Panc1 (cell line): ENCODE measurements around the gene SLC25A14.

Experiments used
- CTCF ChIP-seq: fragments of 450-650 bp; IDR thresholded peaks from 2 replicates; pipeline ENCODE4 v1.5.1; 2017; ENCODE audit warnings: mild to moderate bottlenecking
- POLR2AphosphoS5 ChIP-seq: IDR thresholded peaks from 2 replicates; pipeline ENCODE4 v1.6.1; 2012; ENCODE audit warnings: mild to moderate bottlenecking, low read depth, low read length, moderate library complexity
- TCF7L2 ChIP-seq: IDR thresholded peaks from 2 replicates; pipeline ENCODE4 v1.6.1; 2011; ENCODE audit warnings: mild to moderate bottlenecking, low read depth, low read length, inconsistent platforms
- TF ChIP-seq, protein P1 (sequence below), 2 experiments: IDR thresholded peaks; 2 replicates each; pipeline ENCODE4 v1.6.1; 2011 to 2012; ENCODE audit warnings: low read depth in 2 of 2, control low read depth in 1 of 2, low read length in 1 of 2, mild to moderate bottlenecking in 1 of 2, moderate library complexity in 1 of 2; ENCODE audit not compliant: insufficient read depth in 1 of 2

DNA sequence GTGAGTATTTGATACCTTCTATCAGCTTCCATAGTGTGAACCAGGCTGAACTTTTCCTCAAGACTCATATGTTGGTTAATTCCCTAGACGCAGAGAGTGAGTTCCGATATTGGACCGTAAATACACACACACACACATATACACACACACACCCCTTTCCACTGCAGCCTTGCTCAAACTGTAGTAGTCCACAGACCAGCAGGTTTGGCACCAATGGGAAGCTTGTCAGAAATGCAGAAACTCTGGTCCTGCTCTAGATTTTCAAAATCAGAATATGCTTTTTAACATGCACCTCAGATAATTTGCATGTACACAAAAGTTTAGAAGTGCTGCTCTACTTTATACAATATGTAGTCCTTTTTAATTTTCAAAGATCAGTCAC, 43.4 kb upstream of the SLC25A14 start:
- no peak for TF ChIP-seq CTCF
- TF ChIP-seq POLR2AphosphoS5, result no peak
- TF ChIP-seq TCF7L2, result no peak
- TF ChIP-seq, protein P1, sequence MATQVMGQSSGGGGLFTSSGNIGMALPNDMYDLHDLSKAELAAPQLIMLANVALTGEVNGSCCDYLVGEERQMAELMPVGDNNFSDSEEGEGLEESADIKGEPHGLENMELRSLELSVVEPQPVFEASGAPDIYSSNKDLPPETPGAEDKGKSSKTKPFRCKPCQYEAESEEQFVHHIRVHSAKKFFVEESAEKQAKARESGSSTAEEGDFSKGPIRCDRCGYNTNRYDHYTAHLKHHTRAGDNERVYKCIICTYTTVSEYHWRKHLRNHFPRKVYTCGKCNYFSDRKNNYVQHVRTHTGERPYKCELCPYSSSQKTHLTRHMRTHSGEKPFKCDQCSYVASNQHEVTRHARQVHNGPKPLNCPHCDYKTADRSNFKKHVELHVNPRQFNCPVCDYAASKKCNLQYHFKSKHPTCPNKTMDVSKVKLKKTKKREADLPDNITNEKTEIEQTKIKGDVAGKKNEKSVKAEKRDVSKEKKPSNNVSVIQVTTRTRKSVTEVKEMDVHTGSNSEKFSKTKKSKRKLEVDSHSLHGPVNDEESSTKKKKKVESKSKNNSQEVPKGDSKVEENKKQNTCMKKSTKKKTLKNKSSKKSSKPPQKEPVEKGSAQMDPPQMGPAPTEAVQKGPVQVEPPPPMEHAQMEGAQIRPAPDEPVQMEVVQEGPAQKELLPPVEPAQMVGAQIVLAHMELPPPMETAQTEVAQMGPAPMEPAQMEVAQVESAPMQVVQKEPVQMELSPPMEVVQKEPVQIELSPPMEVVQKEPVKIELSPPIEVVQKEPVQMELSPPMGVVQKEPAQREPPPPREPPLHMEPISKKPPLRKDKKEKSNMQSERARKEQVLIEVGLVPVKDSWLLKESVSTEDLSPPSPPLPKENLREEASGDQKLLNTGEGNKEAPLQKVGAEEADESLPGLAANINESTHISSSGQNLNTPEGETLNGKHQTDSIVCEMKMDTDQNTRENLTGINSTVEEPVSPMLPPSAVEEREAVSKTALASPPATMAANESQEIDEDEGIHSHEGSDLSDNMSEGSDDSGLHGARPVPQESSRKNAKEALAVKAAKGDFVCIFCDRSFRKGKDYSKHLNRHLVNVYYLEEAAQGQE (IDR thresholded peaks at IDR 0.05; ENCODE audit: insufficient read depth in 1 of 2, low read depth in 2 of 2, low read length in 1 of 2), result no peak
